GM12878 (cell line): ENCODE results near the gene NHERF1. TPM values are rescaled to one million over a fixed set of nuclear protein-coding genes. Genes with fewer than 3 reads are reported as not detected.

ENCODE experiments used
- ATAC-seq: fragments of 200-7000 bp; cut with Tn5 transposase; 3 replicates; pipeline ENCODE4 v1.9.1; 2020; ENCODE audit warnings: mild to moderate bottlenecking, moderate library complexity
- BruUV-seq: library from RNA; stranded (reverse); fragments of 400-500 nt; replicated peaks from 2 replicates; lab custom pipeline; 2021; lab: Mats Ljungman, UMichigan
- CTCF ChIA-PET: fragments of 300-600 bp; sonication (Branson Sonifier 250); formaldehyde crosslinking; extraction: SDS; loops from one replicate; lab custom pipeline; 2021; ENCODE audit warnings: inconsistent platforms; lab: Yijun Ruan, JAX
- POLR2A ChIA-PET: fragments of 350-600 bp; formaldehyde crosslinking; extraction: SDS; loops from one replicate; lab custom pipeline; 2021; ENCODE audit warnings: inconsistent platforms; lab: Charles Lee
- RAD21 ChIA-PET: fragments of 300-600 bp; sonication (Branson Sonifier 250); formaldehyde crosslinking; loops from one replicate; lab custom pipeline; 2023; ENCODE audit warnings: antibody characterized with exemption; ENCODE audit not compliant: unreplicated experiment; lab: Charles Lee
- SMC1A ChIA-PET: fragments of 300-600 bp; sonication (Branson Sonifier 250); formaldehyde crosslinking; loops from one replicate; lab custom pipeline; 2023; ENCODE audit not compliant: unreplicated experiment, uncharacterized antibody; lab: Charles Lee
- DNase-seq: peaks from one replicate; pipeline ENCODE4 v3.0.0-alpha.2; 2011; ENCODE audit warnings: low read depth, low spot score
- FAIRE-seq: peaks from 3 replicates; lab custom pipeline; 2011; peaks lifted over from hg19 to GRCh38; lab: Jason Lieb, UNC
- H2AFZ ChIP-seq: 2 replicates; pipeline ENCODE4 v1.6.0; 2011; ENCODE audit warnings: low read depth, low read length, control low read depth; ENCODE audit not compliant: control insufficient read depth
- H3K27ac ChIP-seq: 2 replicates; pipeline ENCODE4 v1.5.1; 2011; ENCODE audit warnings: control low read depth; ENCODE audit not compliant: control insufficient read depth, insufficient read depth
- H3K27me3 ChIP-seq, 2 experiments: replicated peaks in 1 of 2; 2 replicates each; pipeline versions ENCODE4 v1.6.0 to v1.6.1; 2011; ENCODE audit warnings: low read length in 1 of 2; ENCODE audit not compliant: control insufficient read depth in 2 of 2, insufficient read depth in 2 of 2
- H3K36me3 ChIP-seq, 2 experiments: 2 replicates each; pipeline ENCODE4 v1.5.1; 2011; ENCODE audit warnings: low read length in 1 of 2; ENCODE audit not compliant: control insufficient read depth in 2 of 2, insufficient read depth in 2 of 2
- H3K4me1 ChIP-seq: 2 replicates; pipeline ENCODE4 v1.6.1; 2011; ENCODE audit warnings: mild to moderate bottlenecking, low read length, moderate library complexity, mixed read lengths; ENCODE audit not compliant: control insufficient read depth, insufficient read depth
- H3K4me2 ChIP-seq: 2 replicates; pipeline ENCODE4 v1.6.0; 2011; ENCODE audit warnings: control low read depth; ENCODE audit not compliant: control insufficient read depth, insufficient read depth
- H3K4me3 ChIP-seq: fragments of 200-600 bp; sonication (generic); 2 replicates; pipeline ENCODE4 v1.5.1; 2016
- H3K79me2 ChIP-seq: 2 replicates; pipeline ENCODE4 v1.6.0; 2011; ENCODE audit warnings: low read length; ENCODE audit not compliant: control insufficient read depth, insufficient read depth
- H3K9ac ChIP-seq: 2 replicates; pipeline ENCODE4 v1.8.0; 2011; ENCODE audit warnings: low read length, control low read depth, mixed read lengths; ENCODE audit not compliant: control insufficient read depth, insufficient read depth
- H3K9me3 ChIP-seq: replicated peaks from 3 replicates; pipeline ENCODE4 v1.5.1; 2011; ENCODE audit warnings: mild to moderate bottlenecking, low read length; ENCODE audit not compliant: control insufficient read depth, insufficient read depth
- H4K20me1 ChIP-seq: 2 replicates; pipeline ENCODE4 v1.6.0; 2011; ENCODE audit not compliant: control insufficient read depth, insufficient read depth
- ATF7 ChIP-seq: fragments of 450-650 bp; IDR thresholded peaks from 2 replicates; pipeline ENCODE4 v1.6.1; 2016; ENCODE audit warnings: low read depth, mild to moderate bottlenecking
- CBX3 ChIP-seq: fragments of 200-600 bp; sonication (generic); IDR thresholded peaks from 2 replicates; pipeline ENCODE4 v1.6.1; 2016; ENCODE audit warnings: low read depth, borderline replicate concordance
- EZH2 ChIP-seq: IDR thresholded peaks from 2 replicates; pipeline ENCODE4 v1.6.1; 2012; ENCODE audit warnings: low read depth, mild to moderate bottlenecking, control low read depth, inconsistent platforms, low read length, borderline replicate concordance; ENCODE audit not compliant: control insufficient read depth
- JUNB ChIP-seq: IDR thresholded peaks from 2 replicates; pipeline ENCODE4 v1.6.1; 2016; ENCODE audit warnings: antibody characterized with exemption, mild to moderate bottlenecking
- RB1 ChIP-seq: fragments of 450-650 bp; formaldehyde crosslinking; IDR thresholded peaks from 2 replicates; pipeline ENCODE4 v1.6.1; 2017; ENCODE audit warnings: mild to moderate bottlenecking, borderline replicate concordance
- RCOR1 ChIP-seq: conservative IDR thresholded peaks from 2 replicates; pipeline ENCODE4 v1.6.1; 2012; ENCODE audit warnings: low read depth, low read length, improper control_type of control experiment
- RFX5 ChIP-seq: IDR thresholded peaks from 2 replicates; pipeline ENCODE4 v1.6.1; 2011; ENCODE audit warnings: low read depth, low read length, improper control_type of control experiment
- SREBF1 ChIP-seq: IDR thresholded peaks from 2 replicates; pipeline ENCODE4 v1.6.1; 2012; ENCODE audit warnings: mild to moderate bottlenecking, low read length
- WGBS: methylation state at CpG from one replicate; pipeline ENCODE4 v1.1.6; 2016; ENCODE audit warnings: low lambda C conversion rate; ENCODE audit not compliant: insufficient replicate concordance, insufficient coverage; ENCODE audit errors: missing lambda C conversion rate; 5-methylcytosine and 5-hydroxymethylcytosine counted together
- in situ Hi-C: fragments of 300-500 bp; cut with MboI; formaldehyde crosslinking; loops from 9 replicates; pipeline ENCODE4 v1.14.3; 2018; ENCODE audit warnings: mixed read lengths
- intact Hi-C: fragments of 100-400 bp; cut with micrococcal nuclease; formaldehyde crosslinking; loops from one replicate; pipeline ENCODE4 v1.14.2; 2022; ENCODE audit not compliant: unreplicated experiment
- polyA plus RNA-seq, 11 experiments: library from polyadenylated mRNA; depleted of rRNA in 4 of 11; unstranded in 6 of 11; stranded (reverse) in 5 of 11; fragments of >200 nt; fragmentation: Nextera tagmentation in 4 of 11; fragmentation: Illumina TruSeq in 1 of 11; extraction: Ambion mirVana in 4 of 11; extraction: Trizol in 1 of 11; gene quantifications; 1 replicate in 1 of 11; 2 replicates in 10 of 11; pipeline versions ENCODE4 v1.2.1 to v1.2.3, GENCODE V29; 2011 to 2016; ENCODE audit warnings: inconsistent platforms in 2 of 11, missing spikeins in 2 of 11, low read depth in 1 of 11
- total RNA-seq, 4 experiments: library from RNA; depleted of rRNA in 3 of 4; stranded (reverse); fragments of >200 nt in 3 of 4; fragmentation: Illumina TruSeq in 1 of 4; extraction: Trizol in 1 of 4; gene quantifications; 2 replicates each; pipeline versions ENCODE4 v1.2.1 to v1.2.3, GENCODE V29; 2013 to 2021
- TF ChIP-seq, protein P1 (sequence below): fragments of 450-650 bp; IDR thresholded peaks from 2 replicates; pipeline ENCODE4 v1.6.1; 2017; ENCODE audit warnings: borderline replicate concordance
- TF ChIP-seq, protein P2 (sequence below): IDR thresholded peaks from 2 replicates; pipeline ENCODE4 v1.6.1; 2011; ENCODE audit warnings: low read depth, mild to moderate bottlenecking, low read length, moderate library complexity, borderline replicate concordance; ENCODE audit errors: extremely low read depth
- TF ChIP-seq, protein P3 (sequence below), 3 experiments: IDR thresholded peaks in 2 of 3; conservative IDR thresholded peaks in 1 of 3; 2 replicates each; pipeline ENCODE4 v1.5.1; 2011; ENCODE audit warnings: low read depth in 3 of 3, low read length in 3 of 3, mild to moderate bottlenecking in 3 of 3, control low read depth in 2 of 3, moderate library complexity in 2 of 3, inconsistent platforms in 1 of 3, mixed read lengths in 1 of 3; ENCODE audit not compliant: control insufficient read depth in 2 of 3, insufficient read depth in 1 of 3; ENCODE audit errors: extremely low read depth in 1 of 3

Gene NHERF1
- total and polyA plus RNA-seq, 10 of the 15 experiments (the other 5 are each of a cell fraction or from before 2014, with no cell fraction given), result 13.4 to 61.6 (median 39.0) TPM

DNA sequence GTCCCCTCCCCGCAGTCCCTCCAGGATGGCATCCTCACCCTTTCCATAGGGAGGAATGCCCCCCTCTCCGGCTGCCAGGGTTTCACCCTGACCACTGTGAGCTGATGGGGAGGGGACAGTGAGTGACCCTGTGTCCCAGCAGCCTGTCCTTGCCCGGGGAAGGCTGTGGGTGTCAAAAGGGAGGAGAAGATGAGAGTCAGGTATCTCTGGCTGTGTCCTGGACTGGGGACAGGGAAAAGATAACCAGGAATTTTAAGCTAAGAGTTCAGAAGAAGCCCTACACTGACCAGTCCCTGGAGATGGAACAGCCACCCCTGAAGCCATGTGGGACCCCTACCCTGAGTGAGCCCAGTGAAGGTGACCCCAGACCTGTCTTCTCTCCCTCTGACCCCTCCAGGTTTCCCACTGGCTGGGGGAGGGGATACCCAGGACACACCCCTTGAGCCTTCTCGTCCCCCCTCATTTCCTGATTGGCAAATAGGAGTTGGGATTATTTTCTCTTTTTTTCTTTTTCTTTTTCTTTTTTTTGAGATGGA is 16.4 kb downstream of the NHERF1 start:
- Histone ChIP-seq H3K27me3 (no peaks in the 10 kb centered on the region), H4K20me1 (no peaks in the 10 kb centered on the region), H3K27ac (no peak overlapping the region), H3K36me3 (peaks cover 0 to 16% of the 10 kb centered on the region in 2 experiments; a peak in 3 of 4 replicates), H3K4me1 (peaks cover 2% of the 10 kb centered on the region; the same call in 1 of the 2 replicates), H3K79me2 (peaks cover 2% of the 10 kb centered on the region), H3K4me2 (no peak overlapping the region), H3K9ac (no peak overlapping the region), H3K9me3 (no peaks in the 10 kb centered on the region)
- 100% methylated on average over 4 of the region's 4 CpGs for WGBS
- ChIA-PET SMC1A (no interaction called here), CTCF (interaction anchor here (0.7 to 0.9 kb wide), 2 partner anchors 12 to 197 kb away, joined by 3 to 5 read pairs; partner anchors contain the start of gene CD300H), POLR2A (no interaction called here)
- FAIRE-seq (no peak), DNase-seq (no peak)
- BruUV-seq, result no TSS peak
- intact Hi-C loops, result no loop called here
- TF ChIP-seq RB1, result no peak
- no peak for TF ChIP-seq ATF7
- no peak for TF ChIP-seq RFX5
- TF ChIP-seq, protein P1, sequence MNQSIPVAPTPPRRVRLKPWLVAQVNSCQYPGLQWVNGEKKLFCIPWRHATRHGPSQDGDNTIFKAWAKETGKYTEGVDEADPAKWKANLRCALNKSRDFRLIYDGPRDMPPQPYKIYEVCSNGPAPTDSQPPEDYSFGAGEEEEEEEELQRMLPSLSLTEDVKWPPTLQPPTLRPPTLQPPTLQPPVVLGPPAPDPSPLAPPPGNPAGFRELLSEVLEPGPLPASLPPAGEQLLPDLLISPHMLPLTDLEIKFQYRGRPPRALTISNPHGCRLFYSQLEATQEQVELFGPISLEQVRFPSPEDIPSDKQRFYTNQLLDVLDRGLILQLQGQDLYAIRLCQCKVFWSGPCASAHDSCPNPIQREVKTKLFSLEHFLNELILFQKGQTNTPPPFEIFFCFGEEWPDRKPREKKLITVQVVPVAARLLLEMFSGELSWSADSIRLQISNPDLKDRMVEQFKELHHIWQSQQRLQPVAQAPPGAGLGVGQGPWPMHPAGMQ, result no peak
- no peak for TF ChIP-seq RCOR1
- TF ChIP-seq, protein P2, sequence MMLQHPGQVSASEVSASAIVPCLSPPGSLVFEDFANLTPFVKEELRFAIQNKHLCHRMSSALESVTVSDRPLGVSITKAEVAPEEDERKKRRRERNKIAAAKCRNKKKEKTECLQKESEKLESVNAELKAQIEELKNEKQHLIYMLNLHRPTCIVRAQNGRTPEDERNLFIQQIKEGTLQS, result no peak
- no peak for TF ChIP-seq EZH2
- TF ChIP-seq CBX3, result no peak
- no peak for TF ChIP-seq SREBF1
- no peak for TF ChIP-seq JUNB
- TF ChIP-seq, protein P3, sequence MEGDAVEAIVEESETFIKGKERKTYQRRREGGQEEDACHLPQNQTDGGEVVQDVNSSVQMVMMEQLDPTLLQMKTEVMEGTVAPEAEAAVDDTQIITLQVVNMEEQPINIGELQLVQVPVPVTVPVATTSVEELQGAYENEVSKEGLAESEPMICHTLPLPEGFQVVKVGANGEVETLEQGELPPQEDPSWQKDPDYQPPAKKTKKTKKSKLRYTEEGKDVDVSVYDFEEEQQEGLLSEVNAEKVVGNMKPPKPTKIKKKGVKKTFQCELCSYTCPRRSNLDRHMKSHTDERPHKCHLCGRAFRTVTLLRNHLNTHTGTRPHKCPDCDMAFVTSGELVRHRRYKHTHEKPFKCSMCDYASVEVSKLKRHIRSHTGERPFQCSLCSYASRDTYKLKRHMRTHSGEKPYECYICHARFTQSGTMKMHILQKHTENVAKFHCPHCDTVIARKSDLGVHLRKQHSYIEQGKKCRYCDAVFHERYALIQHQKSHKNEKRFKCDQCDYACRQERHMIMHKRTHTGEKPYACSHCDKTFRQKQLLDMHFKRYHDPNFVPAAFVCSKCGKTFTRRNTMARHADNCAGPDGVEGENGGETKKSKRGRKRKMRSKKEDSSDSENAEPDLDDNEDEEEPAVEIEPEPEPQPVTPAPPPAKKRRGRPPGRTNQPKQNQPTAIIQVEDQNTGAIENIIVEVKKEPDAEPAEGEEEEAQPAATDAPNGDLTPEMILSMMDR (IDR thresholded peaks at IDR 0.05 in 2 of 3, conservative IDR thresholded peaks at IDR 0.05 in 1 of 3; ENCODE audit: control insufficient read depth in 2 of 3, extremely low read depth in 1 of 3, insufficient read depth in 1 of 3, low read depth in 3 of 3, low read length in 3 of 3), result no peak
- TF ChIP-seq, all 136 proteins: peak for 0
- RAD21 ChIA-PET, result no interaction called here
- ATAC-seq, result no peak
- in situ Hi-C loops, result no loop called here
- Histone ChIP-seq H3K4me3 (no peak overlapping the region), H2AFZ (no peak overlapping the region)
